GM08714 (cell line): ENCODE results near the gene EIF5A.

Experiments used
- H3K4me3 ChIP-seq: fragments of 200-500 bp; sonication (Bioruptor generic); 2 replicates; pipeline ENCODE4 v1.5.1; 2014; ENCODE audit warnings: mild to moderate bottlenecking, low read length, inconsistent platforms
- ZNF274 ChIP-seq: IDR thresholded peaks from 2 replicates; pipeline ENCODE4 v1.6.1; 2012; ENCODE audit warnings: mild to moderate bottlenecking, low read depth, low read length

EIF5A gene

GRCh38 chr17:7293816-7294613, 13.4 kb upstream of the EIF5A start:
- H3K4me3 ChIP-seq: no peak overlapping the region
- TF ChIP-seq ZNF274: no peak

- TF ChIP-seq ZNF274: no peak
- H3K4me3 ChIP-seq: peak within 1 kb of the TSS; percentile 49; the same call in 1 of the 2 replicates
These were observed 12.7 kb upstream of the EIF5A start, which contains the start of gene YBX2 for GRCh38 chr17:7294614-7295153. Gene YBX2, minus strand, starts transcription at chr17:7294639. Its CDS starts 139 bp downstream, at chr17:7294500.

- H3K4me3 ChIP-seq: peak overlapping the region; percentile 49; the same call in 1 of the 2 replicates
- no peak for TF ChIP-seq ZNF274
These were observed 11.9 kb upstream of the EIF5A start for GRCh38 chr17:7295230-7296180.

GRCh38 chr17:7296189-7296861, 11.1 kb upstream of the EIF5A start:
- TF ChIP-seq ZNF274: no peak

GRCh38 chr17:7304179-7304578, 3.2 kb upstream of the EIF5A start:
- TF ChIP-seq ZNF274: no peak
- H3K4me3 ChIP-seq: no peak overlapping the region

More at GRCh38 chr17:7296189-7296861, 11.1 kb upstream of the EIF5A start:
- H3K4me3 ChIP-seq: no peak overlapping the region

- H3K4me3 ChIP-seq: peak overlapping the region; percentile 94
- no peak for TF ChIP-seq ZNF274
These were observed 527 bp downstream of the EIF5A start for GRCh38 chr17:7307686-7308624.

- H3K4me3 ChIP-seq: peak overlapping the region; percentile 94
- no peak for TF ChIP-seq ZNF274
These were observed 1.4 kb downstream of the EIF5A start for GRCh38 chr17:7308625-7309433.

- no peak for TF ChIP-seq ZNF274
- H3K4me3 ChIP-seq: peak overlapping the region; percentile 94
These were observed 2.2 kb downstream of the EIF5A start for GRCh38 chr17:7309628-7310027.

GRCh38 chr17:7311110-7311705, 3.8 kb downstream of the EIF5A start:
- H3K4me3 ChIP-seq: no peak overlapping the region
- no peak for TF ChIP-seq ZNF274

GRCh38 chr17:7312432-7313087, 5.1 kb downstream of the EIF5A start:
- no peak for TF ChIP-seq ZNF274
- H3K4me3 ChIP-seq: no peak overlapping the region
